ENCODE results near the gene PPP1R26. TPM values are rescaled to one million over a fixed set of nuclear protein-coding genes. Genes with fewer than 3 reads are reported as not detected.

Gene PPP1R26
- total RNA-seq, 1 experiment from 2014 or later: 32.0 TPM

GRCh38 chr9:135512241-135512603 lies 32.6 kb downstream of the PPP1R26 start:
- Histone ChIP-seq H3K4me3 (replicated peaks in 1 of 2; ENCODE audit: low read depth in 1 of 2, low read length in 2 of 2) (no peak overlapping the region), H3K79me2 (ENCODE audit: insufficient read depth, low read length) (no peaks in the 10 kb centered on the region), H3K4me2 (ENCODE audit: low read length) (no peak overlapping the region), H3K4me1 (ENCODE audit: control insufficient read depth in 1 of 2, insufficient read depth in 2 of 2, low read length in 2 of 2) (peaks cover 6 to 24% of the 10 kb centered on the region in 2 experiments; a peak in 3 of 4 replicates), H4K20me1 (ENCODE audit: insufficient read depth) (no peaks in the 10 kb centered on the region), H2AFZ (ENCODE audit: low read depth, low read length, poor library complexity, severe bottlenecking) (peak overlapping the region; percentile 35), H3K9me3 (ENCODE audit: control insufficient read depth in 1 of 2, insufficient read depth in 1 of 2, low read depth in 1 of 2, low read length in 2 of 2) (no peaks in the 10 kb centered on the region; a peak in 1 of 4 replicates), H3K9me2 (ENCODE audit: insufficient read depth) (no peaks in the 10 kb centered on the region), H3K27me3 (ENCODE audit: insufficient read depth, low read length) (no peaks in the 10 kb centered on the region), H3K27ac (ENCODE audit: low read depth, low read length) (no peak overlapping the region), H3K9ac (ENCODE audit: low read length) (no peak overlapping the region), H3K36me3 (ENCODE audit: control insufficient read depth in 1 of 2, insufficient read depth in 2 of 2, low read length in 2 of 2) (no peaks in the 10 kb centered on the region)
- TF ChIP-seq CBX3 (IDR thresholded peaks at IDR 0.05; ENCODE audit: low read depth): no peak
- no peak for TF ChIP-seq SRF (IDR thresholded peaks at IDR 0.05; ENCODE audit: low read depth)
- no peak for TF ChIP-seq CEBPB (IDR thresholded peaks at IDR 0.05; ENCODE audit: low read depth)
- no peak for TF ChIP-seq ZBTB33 (IDR thresholded peaks at IDR 0.05; ENCODE audit: extremely low read depth, insufficient replicate concordance, low read length)
- no peak for TF ChIP-seq EGR1 (IDR thresholded peaks at IDR 0.05; ENCODE audit: low read depth)
- TF ChIP-seq EZH2phosphoT487 (IDR thresholded peaks at IDR 0.05; ENCODE audit: borderline replicate concordance): no peak
- POLR2A ChIA-PET: no interaction called here
- BruUV-seq (replicated peaks): no TSS peak
- ATAC-seq (no peak), DNase-seq (ENCODE audit: low read depth, low spot score) (no peak)
- RAD21 ChIA-PET (ENCODE audit: low non-redundant PET in 1 of 2, low total read pairs in 2 of 2, uncharacterized antibody in 2 of 2, unreplicated experiment in 2 of 2): no interaction called here
- CTCF ChIA-PET: no interaction called here
- intact Hi-C loops (cut with micrococcal nuclease): no loop called here

- Histone ChIP-seq H3K9ac (ENCODE audit: low read length) (no peak overlapping the region), H4K20me1 (ENCODE audit: insufficient read depth) (no peaks in the 10 kb centered on the region), H3K79me2 (ENCODE audit: insufficient read depth, low read length) (no peaks in the 10 kb centered on the region), H3K4me2 (ENCODE audit: low read length) (no peak overlapping the region), H3K9me3 (ENCODE audit: control insufficient read depth in 1 of 2, insufficient read depth in 1 of 2, low read depth in 1 of 2, low read length in 2 of 2) (no peaks in the 10 kb centered on the region; a peak in 1 of 4 replicates), H3K27me3 (ENCODE audit: insufficient read depth, low read length) (no peaks in the 10 kb centered on the region), H3K9me2 (ENCODE audit: insufficient read depth) (no peaks in the 10 kb centered on the region), H3K36me3 (ENCODE audit: control insufficient read depth in 1 of 2, insufficient read depth in 2 of 2, low read length in 2 of 2) (no peaks in the 10 kb centered on the region), H3K27ac (ENCODE audit: low read depth, low read length) (no peak overlapping the region), H3K4me1 (ENCODE audit: control insufficient read depth in 1 of 2, insufficient read depth in 2 of 2, low read length in 2 of 2) (peaks cover 6 to 24% of the 10 kb centered on the region in 2 experiments; a peak in 3 of 4 replicates), H3K4me3 (replicated peaks in 1 of 2; ENCODE audit: low read depth in 1 of 2, low read length in 2 of 2) (no peak overlapping the region), H2AFZ (ENCODE audit: low read depth, low read length, poor library complexity, severe bottlenecking) (no peak overlapping the region)
- ATAC-seq (no peak), DNase-seq (ENCODE audit: low read depth, low spot score) (no peak)
- ChIA-PET POLR2A (no interaction called here), CTCF (no interaction called here), RAD21 (ENCODE audit: low non-redundant PET in 1 of 2, low total read pairs in 2 of 2, uncharacterized antibody in 2 of 2, unreplicated experiment in 2 of 2) (no interaction called here)
- no TSS peak for BruUV-seq (replicated peaks)
- intact Hi-C loops (cut with micrococcal nuclease): no loop called here
- TF ChIP-seq SP1 (IDR thresholded peaks at IDR 0.05; ENCODE audit: low read depth) (no peak), MAX (IDR thresholded peaks at IDR 0.05) (no peak), TCF7L2 (IDR thresholded peaks at IDR 0.05; ENCODE audit: borderline replicate concordance, extremely low read depth, insufficient read depth, insufficient read length) (no peak), EZH2 (IDR thresholded peaks at IDR 0.05) (no peak), SIN3A (IDR thresholded peaks at IDR 0.05; ENCODE audit: low read depth) (no peak), POLR2A (IDR thresholded peaks at IDR 0.05; ENCODE audit: borderline replicate concordance, extremely low read depth, insufficient read depth, insufficient read length) (no peak), POLR2AphosphoS5 (IDR thresholded peaks at IDR 0.05; ENCODE audit: low read depth, low read length) (no peak), EZH2phosphoT487 (IDR thresholded peaks at IDR 0.05; ENCODE audit: borderline replicate concordance) (no peak), FOSL1 (IDR thresholded peaks at IDR 0.05; ENCODE audit: low read depth) (no peak), JUND (IDR thresholded peaks at IDR 0.05) (no peak), YY1 (IDR thresholded peaks at IDR 0.05; ENCODE audit: extremely low read depth, insufficient replicate concordance, low read depth, low read length) (no peak), REST (IDR thresholded peaks at IDR 0.05; ENCODE audit: low read depth) (no peak), ATF3 (IDR thresholded peaks at IDR 0.05) (no peak)
These were observed 33.3 kb downstream of the PPP1R26 start for GRCh38 chr9:135512904-135513303.

Data from HCT116 (cell line).